VCaP (cell line): ENCODE data around the gene C22orf39.

ENCODE experiments used
- H3K27ac ChIP-seq: fragments of 450-650 bp; 2 replicates; pipeline ENCODE4 v1.5.1; 2017
- CTCF ChIP-seq: fragments of 450-650 bp; conservative IDR thresholded peaks from 2 replicates; pipeline ENCODE4 v1.5.1; 2017; ENCODE audit warnings: mild to moderate bottlenecking, moderate library complexity

The C22orf39 gene

GRCh38 chr22:19464975-19465374 lies 17.5 kb upstream of the C22orf39 start:
- TF ChIP-seq CTCF, result no peak
- no peak overlapping the region for H3K27ac ChIP-seq

- no peak overlapping the region for H3K27ac ChIP-seq
- TF ChIP-seq CTCF, result no peak
Observed at GRCh38 chr22:19464546-19464945, 17.0 kb upstream of the C22orf39 start.

GRCh38 chr22:19463491-19464469 lies 16.3 kb upstream of the C22orf39 start:
- H3K27ac ChIP-seq, result no peak overlapping the region
- no peak for TF ChIP-seq CTCF

GRCh38 chr22:19463008-19463407 lies 15.5 kb upstream of the C22orf39 start:
- no peak overlapping the region for H3K27ac ChIP-seq

GRCh38 chr22:19461506-19461905 lies 14.0 kb upstream of the C22orf39 start:
- no peak for TF ChIP-seq CTCF
- no peak overlapping the region for H3K27ac ChIP-seq

More at GRCh38 chr22:19463008-19463407, 15.5 kb upstream of the C22orf39 start:
- TF ChIP-seq CTCF, result no peak

- no peak overlapping the region for H3K27ac ChIP-seq
- TF ChIP-seq CTCF, result no peak
Observed at GRCh38 chr22:19460036-19460435, 12.5 kb upstream of the C22orf39 start.

- TF ChIP-seq CTCF, result no peak
- no peak overlapping the region for H3K27ac ChIP-seq
Observed at GRCh38 chr22:19457828-19458428, 10.4 kb upstream of the C22orf39 start.
